Central memory CD4-positive, alpha-beta T cell (primary cell): ENCODE data around the gene UVRAG.
"Not testable (repeated sequence)": the region's sequence is repeated elsewhere in the genome, so short reads cannot be mapped to it uniquely, and the experiment has no call there.

ENCODE experiments used
- DNase-seq: peaks from one replicate; pipeline ENCODE4 v3.0.0; 2022

Gene UVRAG

DNA sequence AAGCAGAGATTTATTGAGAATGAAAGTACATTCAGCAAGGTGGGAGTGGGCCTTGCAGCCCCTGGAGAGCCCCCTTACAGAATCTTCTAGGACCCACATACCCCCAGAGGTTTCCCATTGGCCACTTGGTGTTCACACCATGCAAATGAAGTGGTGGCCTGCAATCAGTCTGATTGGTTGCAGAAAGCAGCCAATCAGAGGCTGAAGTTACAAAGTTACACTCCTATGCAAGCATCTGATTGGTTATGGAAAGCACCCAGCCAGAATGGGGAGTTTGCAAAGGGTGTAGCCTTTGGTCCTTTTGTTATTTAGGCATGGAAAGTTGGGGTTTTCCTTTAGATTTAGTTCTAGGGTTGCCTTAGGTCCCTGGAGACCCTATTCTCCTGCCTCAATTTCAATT is 34.9 kb downstream of the UVRAG start:
- DNase-seq = no peak

DNA sequence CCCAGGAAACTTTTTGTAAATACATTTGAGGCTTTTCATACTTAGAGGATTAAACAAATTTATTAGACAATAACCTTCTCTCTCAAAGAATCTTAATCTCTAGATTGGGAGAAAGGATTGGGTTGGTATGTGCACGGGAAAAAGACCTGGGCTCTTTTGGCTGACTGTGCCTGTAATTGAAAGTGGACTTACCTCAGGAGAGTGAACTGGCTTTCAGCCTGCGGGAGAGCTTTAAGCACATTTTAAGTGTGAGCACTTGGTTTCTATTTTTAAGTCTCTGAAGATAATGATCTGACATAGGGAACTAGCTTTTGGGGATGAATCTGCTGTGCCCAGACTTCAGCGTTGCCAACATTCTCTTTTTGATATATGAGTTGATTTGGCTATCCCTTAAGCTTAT is 35.8 kb downstream of the UVRAG start:
- no peak for DNase-seq

- DNase-seq = no peak
Measured at GRCh38 chr11:75851203-75851602, 36.2 kb downstream of the UVRAG start.

DNA sequence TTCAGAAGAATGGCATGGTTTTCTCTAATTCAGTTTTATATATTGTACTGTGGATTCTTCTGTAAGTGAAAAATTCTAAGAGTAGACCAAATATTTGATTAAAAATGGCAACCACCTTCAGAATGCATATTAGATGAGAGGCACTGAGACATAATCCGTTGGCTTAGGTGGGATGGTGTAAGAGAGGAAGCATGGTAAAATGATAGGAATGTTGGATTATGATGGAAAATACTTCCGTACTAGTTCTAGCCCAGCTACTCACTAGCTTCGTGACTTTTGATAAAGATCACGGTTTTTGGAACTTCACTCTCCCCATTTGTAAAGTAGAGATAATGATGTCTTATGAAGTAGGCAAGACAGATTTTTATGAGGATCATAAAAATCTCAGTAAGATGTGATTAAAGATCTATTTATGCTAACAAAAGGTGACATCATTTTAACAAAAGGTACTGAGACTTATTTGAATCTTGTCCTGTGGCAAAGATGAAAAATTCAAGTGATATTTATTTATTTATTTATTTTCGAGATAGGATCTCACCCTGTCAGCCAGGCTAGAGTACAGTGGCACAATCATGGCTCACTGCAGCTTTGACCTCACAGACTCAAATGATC is 37.5 kb downstream of the UVRAG start:
- DNase-seq = no peak

DNA sequence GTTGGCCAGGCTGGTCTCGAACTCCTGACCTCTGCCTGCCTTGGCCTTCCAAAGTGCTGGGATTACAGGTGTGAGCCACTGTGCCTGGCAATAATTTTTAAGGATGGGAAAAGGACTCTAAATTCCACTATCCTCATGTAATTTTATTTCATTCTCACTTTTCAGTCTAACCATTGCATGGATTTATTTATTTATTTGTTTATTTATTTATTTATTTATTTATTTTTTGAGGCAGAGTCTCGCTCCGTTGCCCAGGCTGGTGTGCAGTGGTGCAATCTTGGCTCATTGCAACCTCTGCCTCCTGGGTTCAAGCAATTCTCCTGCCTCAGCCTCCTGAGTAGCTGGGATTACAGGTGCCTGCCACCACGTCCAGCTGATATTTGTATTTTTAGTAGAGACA is 38.6 kb downstream of the UVRAG start:
- not testable (repeated sequence) for DNase-seq

DNA sequence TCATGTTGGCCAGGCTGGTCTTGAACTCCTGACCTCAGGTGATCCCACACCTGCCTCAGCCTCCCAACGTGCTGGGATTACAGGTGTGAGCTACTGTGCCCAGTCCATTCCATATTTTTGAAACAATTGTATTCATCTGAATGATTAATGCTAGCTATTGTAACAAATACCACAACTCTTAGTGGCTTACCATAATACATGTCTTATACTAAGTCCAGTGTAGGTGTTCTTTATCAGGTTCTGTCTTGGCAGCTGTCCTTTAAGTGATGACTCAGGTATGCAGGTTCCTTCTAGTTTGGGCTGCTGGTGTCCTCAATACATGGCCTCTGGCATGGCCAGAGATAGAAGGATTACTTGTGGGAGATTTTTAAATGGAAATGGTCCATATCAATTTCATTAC is 39.0 kb downstream of the UVRAG start:
- DNase-seq = no peak

GRCh38 chr11:75855206-75855605 is 40.2 kb downstream of the UVRAG start:
- DNase-seq = no peak

- DNase-seq = no peak
Measured at GRCh38 chr11:75856912-75857311, 41.9 kb downstream of the UVRAG start.

DNA sequence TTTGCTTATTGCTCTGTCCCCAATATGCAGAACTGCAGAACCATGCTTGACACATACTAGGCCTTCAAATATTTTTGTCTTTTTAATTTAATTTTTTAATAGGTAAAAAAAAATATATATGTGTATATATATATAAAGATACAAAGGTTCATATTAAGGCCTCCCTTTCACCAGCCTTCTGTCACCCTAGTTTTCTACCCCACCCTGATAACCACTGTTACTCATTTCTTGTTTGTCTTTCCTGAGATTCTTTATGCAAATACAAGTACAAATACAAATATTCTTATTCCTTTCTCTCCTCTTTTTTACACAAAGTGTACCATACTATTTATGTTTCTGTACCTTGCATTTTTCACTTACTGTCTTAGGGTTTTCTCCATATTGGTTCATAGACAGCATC is 43.0 kb downstream of the UVRAG start:
- DNase-seq = no peak

DNA sequence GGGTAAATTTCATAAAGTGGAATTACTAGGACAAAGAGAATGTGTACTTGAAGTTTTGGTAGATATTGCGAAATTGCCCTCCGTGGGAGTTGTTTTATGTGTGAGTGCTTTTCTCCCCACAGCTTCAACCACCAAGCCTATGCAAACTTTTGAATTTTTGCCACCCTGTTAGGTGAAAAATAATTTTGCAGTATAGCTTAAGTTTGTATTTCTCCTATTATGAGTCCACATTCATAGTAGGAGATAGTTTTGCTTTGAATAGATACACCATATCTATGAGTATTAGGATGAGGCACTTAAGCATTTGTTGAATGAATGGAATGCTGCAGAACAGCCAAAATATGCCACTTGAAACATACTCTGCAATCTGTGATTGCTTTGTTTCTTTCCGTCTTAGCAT is 43.6 kb downstream of the UVRAG start:
- no peak for DNase-seq

DNA sequence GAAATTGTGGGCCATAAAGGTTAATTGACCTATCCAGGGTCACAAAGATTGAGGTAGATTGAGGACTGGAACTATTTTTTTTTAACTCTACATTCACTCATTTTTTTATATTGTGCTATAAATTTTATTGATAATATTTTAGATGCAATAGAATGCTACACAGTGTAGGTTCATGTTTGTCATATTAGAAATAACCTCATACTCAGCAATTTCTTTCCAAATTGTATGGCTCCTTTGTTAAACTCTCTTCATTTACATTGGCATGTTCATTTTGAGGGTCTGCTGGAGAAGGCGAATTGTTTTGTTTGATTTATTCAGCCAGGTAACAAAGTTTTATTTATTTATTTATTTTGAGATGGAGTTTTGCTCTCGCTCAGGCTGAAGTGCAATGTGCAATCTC is 44.6 kb downstream of the UVRAG start:
- DNase-seq = no peak

DNA sequence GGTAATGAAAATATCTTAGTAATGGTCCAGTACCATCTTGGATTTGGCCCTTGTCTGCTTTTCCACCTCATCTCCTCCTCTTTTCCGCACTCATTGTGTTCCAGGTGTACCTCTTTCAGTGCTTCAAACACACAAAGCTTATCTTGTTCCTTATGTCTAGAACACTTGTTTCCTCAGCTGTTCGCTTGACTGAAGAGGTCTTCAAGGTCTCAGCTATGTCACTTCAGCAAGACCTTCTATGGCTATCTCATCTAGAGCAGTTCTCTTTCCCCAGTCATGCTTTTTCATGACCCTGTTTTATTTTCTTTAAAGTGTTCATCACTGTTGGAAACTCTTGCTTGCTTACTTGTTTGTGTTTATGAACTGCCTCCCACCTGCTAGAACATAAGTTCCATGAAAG is 47.4 kb downstream of the UVRAG start:
- DNase-seq = no peak

GRCh38 chr11:75867778-75868374 is 52.9 kb downstream of the UVRAG start:
- DNase-seq = peak; percentile 40

DNA sequence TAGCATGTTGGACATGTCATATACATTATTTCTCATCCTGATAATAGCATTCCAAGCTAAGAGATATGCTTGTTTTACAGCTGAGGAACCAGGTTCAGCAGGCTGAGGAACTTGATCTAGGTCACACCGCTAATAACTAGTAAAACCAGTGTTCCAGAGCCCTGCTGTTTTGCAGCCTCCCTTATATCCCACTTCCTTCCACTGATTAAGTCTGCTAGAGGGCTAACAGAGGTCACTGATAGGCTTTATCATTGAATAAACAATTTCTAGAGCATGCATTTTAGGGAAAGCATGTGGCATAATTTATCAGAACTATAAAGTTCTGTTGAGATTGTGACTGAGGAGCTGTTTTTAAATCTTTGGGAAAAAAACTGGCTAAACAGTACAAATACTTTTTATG is 54.0 kb downstream of the UVRAG start:
- DNase-seq = no peak

DNA sequence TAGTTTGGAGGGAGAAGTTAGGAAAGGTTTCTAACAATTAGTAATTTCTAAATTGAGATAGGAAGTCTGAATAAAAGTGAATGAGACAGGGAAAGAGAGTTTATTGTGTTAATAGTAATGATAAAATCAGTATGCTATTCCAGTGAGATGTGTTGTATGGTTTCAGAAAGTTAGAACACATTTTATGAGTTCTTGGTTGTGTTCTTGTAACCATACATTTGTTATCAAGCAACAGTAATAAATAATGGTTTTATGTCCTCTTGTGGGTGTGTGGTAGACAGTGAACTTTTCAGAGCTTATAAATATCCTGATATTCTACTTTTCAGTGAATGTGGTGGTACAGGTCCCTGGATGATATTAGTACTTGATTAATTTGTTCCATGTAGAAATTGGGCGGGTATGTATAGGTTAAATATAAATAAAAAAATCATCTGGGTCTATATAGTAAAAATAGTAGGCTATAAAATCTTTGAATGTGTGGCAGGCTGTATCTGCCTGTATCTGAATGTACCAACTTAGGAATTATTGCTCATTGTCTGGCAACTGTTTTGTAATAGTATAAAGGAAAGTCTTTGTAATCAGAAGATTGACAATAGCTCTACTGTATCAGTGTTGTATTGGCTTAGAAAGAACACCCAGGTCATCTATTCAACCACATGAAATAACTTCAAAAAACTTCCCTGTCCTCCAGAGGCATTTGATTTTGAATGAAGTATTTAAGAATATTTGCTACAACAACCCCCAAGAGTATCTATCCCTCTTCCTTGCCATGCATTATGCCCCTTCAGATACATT is 54.8 kb downstream of the UVRAG start:
- DNase-seq = no peak

- no peak for DNase-seq
Measured at GRCh38 chr11:75872887-75873416, 57.9 kb downstream of the UVRAG start.

DNA sequence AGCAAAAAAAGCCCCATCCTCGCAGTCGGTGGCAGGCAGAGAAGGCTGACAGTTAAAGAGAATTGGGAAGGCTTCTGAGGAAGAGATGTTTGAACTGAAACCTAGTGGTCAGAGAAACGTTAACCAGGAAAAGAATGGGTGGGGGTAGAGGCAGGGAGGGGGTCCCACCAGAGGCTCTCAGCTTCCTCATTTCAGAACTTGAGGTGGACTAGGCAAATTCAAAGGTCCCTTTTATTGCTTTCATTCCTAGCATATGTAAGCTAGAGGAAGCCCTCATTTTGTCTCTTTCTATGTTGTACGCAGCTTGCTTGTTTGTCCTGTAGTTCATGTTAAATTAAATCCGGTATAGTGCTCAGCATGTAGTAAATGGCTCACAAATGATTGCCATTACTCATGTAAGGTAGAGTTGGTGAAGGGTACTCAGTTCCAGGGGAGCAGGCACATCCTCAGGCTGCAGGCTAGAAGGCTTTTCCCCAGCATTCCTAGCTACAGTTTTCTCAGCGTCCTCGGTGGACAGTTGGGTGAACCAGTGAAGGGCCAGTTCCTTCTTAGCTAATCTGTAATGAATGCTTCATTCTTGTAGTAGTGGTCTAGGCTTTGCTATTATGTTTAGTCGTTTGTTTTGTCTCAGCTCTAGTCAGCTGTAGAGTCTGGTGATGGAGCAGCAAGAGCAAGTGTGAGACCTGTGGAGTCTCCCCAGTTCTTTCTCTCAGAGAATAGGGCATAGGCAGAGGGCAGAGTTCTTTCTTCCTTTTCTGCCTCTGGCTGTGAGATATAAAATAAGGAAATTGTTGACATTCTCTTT is 58.6 kb downstream of the UVRAG start:
- no peak for DNase-seq

GRCh38 chr11:75874684-75875341 is 59.8 kb downstream of the UVRAG start:
- no peak for DNase-seq

GRCh38 chr11:75877327-75877726 is 62.3 kb downstream of the UVRAG start:
- DNase-seq = not testable (repeated sequence)

DNA sequence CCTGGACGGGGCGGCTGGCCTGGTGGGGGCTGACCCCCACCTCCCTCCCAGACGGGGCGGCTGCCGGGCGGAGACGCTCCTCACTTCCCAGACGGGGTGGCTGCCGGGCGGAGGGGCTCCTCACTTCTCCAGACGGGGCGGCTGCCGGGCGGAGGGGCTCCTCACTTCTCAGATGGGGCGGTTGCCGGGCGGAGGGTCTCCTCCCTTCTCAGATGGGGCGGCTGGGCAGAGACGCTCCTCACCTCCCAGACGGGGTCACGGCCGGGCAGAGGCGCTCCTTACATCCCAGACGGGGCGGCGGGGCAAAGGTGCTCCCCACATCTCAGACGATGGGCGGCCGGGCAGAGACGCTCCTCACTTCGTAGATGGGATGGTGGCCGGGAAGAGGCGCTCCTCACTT is 62.9 kb downstream of the UVRAG start:
- not testable (repeated sequence) for DNase-seq

DNA sequence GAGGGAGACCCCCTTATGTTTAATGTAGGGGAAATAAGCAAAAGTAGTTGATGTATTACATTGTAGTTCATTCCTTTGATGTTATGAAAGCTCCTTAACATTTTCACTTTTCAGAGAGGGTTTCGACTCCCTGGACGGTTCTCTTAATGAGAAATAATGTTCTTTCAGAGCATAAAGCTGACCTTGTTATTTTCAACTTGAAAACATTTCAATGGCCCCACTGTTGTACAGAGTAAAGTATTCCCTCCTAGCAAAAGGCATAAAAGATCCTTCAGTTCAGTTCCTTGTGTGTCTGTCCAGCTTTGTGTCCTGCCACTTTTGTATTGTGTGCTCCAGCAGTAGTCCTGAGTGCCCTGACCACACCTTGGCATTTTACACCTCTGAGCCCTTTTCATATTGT is 63.9 kb downstream of the UVRAG start:
- DNase-seq = no peak

DNA sequence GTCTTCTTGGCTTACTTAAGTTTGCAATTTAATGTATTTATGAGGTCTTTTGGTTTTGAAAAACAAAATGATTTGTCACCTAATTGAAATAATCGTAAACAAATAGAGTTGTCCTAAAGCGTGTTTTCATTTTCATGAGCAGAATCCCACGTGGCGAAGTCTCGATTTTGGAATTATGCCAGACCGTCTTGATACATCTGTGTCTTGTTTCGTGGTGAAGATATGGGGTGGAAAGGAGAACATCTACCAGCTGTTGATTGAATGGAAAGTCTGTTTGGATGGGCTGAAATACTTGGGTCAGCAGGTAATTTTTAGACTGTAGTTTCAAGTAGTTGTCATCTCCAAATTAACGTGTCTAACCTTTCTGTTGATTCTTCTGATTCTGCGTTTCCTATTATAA is 64.7 kb downstream of the UVRAG start:
- DNase-seq = no peak

GRCh38 chr11:75880343-75880742 is 65.3 kb downstream of the UVRAG start:
- not testable (repeated sequence) for DNase-seq
